Stimulated activated CD8-positive, alpha-beta memory T cell treated with anti-CD3 and anti-CD28 coated beads, Interleukin-12 subunit alpha, Interleukin-12 subunit beta, amount 100 ng/mL, for 24 hours (primary cell): ENCODE results near the gene AHI1.

ENCODE experiments used
- DNase-seq: peaks from one replicate; pipeline ENCODE4 v3.0.0-alpha.2; 2020; ENCODE audit errors: extremely low read depth

The AHI1 gene

GRCh38 chr6:135329851-135330803, 167.4 kb downstream of the AHI1 start:
- DNase-seq, result no peak

- no peak for DNase-seq
These were observed 169.4 kb downstream of the AHI1 start for GRCh38 chr6:135328136-135328535.

- no peak for DNase-seq
These were observed 171.7 kb downstream of the AHI1 start for GRCh38 chr6:135325624-135326424.

GRCh38 chr6:135324531-135324930, 173.0 kb downstream of the AHI1 start:
- no peak for DNase-seq

- DNase-seq, result no peak
These were observed 173.6 kb downstream of the AHI1 start for GRCh38 chr6:135323979-135324378.

GRCh38 chr6:135323202-135323668, 174.3 kb downstream of the AHI1 start:
- DNase-seq, result no peak

GRCh38 chr6:135322427-135323201, 174.9 kb downstream of the AHI1 start:
- no peak for DNase-seq

- no peak for DNase-seq
These were observed 176.6 kb downstream of the AHI1 start for GRCh38 chr6:135320721-135321621.

GRCh38 chr6:135319819-135320218, 177.7 kb downstream of the AHI1 start:
- DNase-seq, result no peak

- no peak for DNase-seq
These were observed 178.6 kb downstream of the AHI1 start for GRCh38 chr6:135318738-135319469.

- no peak for DNase-seq
These were observed 183.0 kb downstream of the AHI1 start for GRCh38 chr6:135314543-135314942.

GRCh38 chr6:135311446-135312200, 185.9 kb downstream of the AHI1 start:
- DNase-seq, result no peak

- no peak for DNase-seq
These were observed 187.2 kb downstream of the AHI1 start for GRCh38 chr6:135310291-135310690.

- DNase-seq, result no peak
These were observed 190.7 kb downstream of the AHI1 start for GRCh38 chr6:135306740-135307420.

GRCh38 chr6:135306166-135306565, 191.4 kb downstream of the AHI1 start:
- no peak for DNase-seq

- no peak for DNase-seq
These were observed 191.9 kb downstream of the AHI1 start for GRCh38 chr6:135305684-135306083.

- no peak for DNase-seq
These were observed 192.7 kb downstream of the AHI1 start for GRCh38 chr6:135304883-135305282.

GRCh38 chr6:135301304-135301703, 196.2 kb downstream of the AHI1 start:
- DNase-seq, result no peak

GRCh38 chr6:135300576-135300975, 197.0 kb downstream of the AHI1 start:
- no peak for DNase-seq
